A673 (cell line): Measurements from ENCODE around the gene SFSWAP.

Experiments
- CTCF ChIP-seq: fragments of 300-800, 200-600 bp; sonication (generic); conservative IDR thresholded peaks from 2 replicates; pipeline ENCODE4 v1.5.1; 2017; ENCODE audit warnings: low read depth, mild to moderate bottlenecking, antibody characterized with exemption, low read length, moderate library complexity, mixed read lengths
- EZH2 ChIP-seq: fragments of 200-600 bp; sonication (generic); IDR thresholded peaks from 2 replicates; pipeline ENCODE4 v1.6.1; 2017; ENCODE audit warnings: borderline replicate concordance, low read depth, mild to moderate bottlenecking, mixed read lengths, antibody characterized with exemption, low read length; ENCODE audit not compliant: poor library complexity, severe bottlenecking

GRCh38 chr12:131840643-131841416 is 129.9 kb downstream of the SFSWAP start:
- TF ChIP-seq CTCF, result no peak
- no peak for TF ChIP-seq EZH2
